ENCODE results near the gene CAB39.

Gene CAB39

DNA sequence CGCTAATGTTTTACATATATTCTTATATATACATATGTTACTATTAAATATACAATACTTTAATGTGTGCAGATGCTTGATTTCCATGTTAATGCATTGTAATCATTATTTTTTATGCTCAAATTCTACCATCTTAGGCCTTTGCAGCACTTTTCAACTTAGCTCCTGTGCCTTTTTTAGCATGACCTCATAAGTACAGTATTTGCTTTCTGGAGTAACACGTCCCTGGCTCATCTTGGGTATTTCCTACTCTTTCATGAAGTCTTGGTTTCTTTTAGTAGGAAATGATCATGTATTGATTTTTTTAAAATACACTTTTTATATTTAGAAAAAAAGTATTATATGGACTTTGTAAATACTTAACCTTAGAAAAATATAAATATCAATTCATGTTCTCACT, 36.5 kb downstream of the CAB39 start:
- no peak for DNase-seq (ENCODE audit: low read depth in 2 of 3, low spot score in 2 of 3)

DNA sequence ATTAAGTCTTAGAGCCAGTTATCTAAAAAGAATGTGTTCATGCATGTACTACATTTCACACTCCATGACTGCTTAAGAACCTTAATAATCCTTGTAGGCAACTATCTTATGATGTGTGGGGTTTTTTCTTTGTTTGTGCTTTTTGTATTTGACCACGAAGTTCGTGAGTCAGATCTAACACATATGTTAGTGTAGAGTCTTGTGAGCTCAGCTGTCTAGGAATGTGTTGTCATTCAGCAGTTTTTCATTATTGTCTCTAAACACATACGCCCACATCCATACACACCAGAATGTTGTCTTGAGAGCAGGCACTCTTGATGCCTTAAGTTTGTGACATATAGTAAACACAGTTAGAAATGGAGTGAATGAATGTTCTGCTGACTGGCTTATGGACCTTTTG, 38.4 kb downstream of the CAB39 start:
- no peak for DNase-seq (ENCODE audit: low read depth in 2 of 3, low spot score in 2 of 3)

DNA sequence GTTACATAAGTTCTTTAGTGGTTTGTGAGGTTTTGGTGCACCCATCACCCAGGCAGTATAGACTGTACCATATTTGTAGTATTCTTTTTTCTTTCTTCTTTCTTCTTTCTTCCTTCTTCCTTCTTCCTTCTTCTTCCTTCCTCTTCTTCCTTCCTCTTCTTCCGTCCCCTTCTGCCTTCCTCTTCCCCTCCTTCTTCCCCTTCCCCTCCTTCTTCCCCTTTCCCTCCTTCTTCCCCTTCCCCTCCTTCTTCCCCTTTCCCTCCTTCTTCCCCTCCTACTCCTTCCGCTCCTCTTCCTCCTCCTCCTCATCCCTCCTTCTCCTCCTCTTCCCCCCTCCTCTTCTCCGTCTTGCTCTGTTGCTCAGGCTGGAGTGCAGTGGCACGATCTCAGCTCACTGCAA, 41.6 kb downstream of the CAB39 start:
- no peak for DNase-seq (ENCODE audit: low read depth in 2 of 3, low spot score in 2 of 3)

GRCh38 chr2:230757476-230757875, 44.8 kb downstream of the CAB39 start:
- no peak for DNase-seq (ENCODE audit: low read depth in 2 of 3, low spot score in 2 of 3)

GRCh38 chr2:230758566-230759480, 46.2 kb downstream of the CAB39 start:
- no peak for DNase-seq (ENCODE audit: low read depth in 2 of 3, low spot score in 2 of 3)

GRCh38 chr2:230759481-230760167, 47.0 kb downstream of the CAB39 start:
- DNase-seq (ENCODE audit: low read depth in 2 of 3, low spot score in 2 of 3): no peak

- DNase-seq (ENCODE audit: low read depth in 2 of 3, low spot score in 2 of 3): no peak
Measured at GRCh38 chr2:230761704-230762103, 49.1 kb downstream of the CAB39 start.

DNA sequence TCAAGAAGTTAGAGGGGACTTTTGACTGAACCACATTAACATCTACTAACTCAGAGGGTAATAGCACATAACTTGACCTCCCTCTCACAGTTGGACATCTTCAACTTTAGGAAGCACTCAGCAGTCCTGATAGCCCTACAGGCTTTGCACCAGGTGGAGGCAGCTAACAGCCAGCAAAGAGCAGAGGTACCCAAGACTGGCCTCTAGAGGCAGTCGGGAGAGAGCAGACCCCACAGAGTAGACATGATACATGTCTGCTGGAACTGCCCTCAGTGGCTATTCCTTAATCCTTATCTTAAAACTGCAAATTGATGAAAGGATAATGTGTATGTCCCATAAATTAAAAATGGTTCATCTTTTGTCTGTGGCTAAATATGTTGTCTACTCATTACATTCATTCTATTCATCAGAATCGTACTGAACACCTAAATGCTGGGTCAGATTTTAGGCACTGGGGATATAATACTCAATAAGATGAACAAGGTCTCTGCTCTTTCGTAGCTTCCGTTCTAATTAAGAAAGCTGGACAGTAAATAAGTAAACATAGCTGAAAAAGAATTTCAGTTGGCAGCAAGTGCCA, 49.8 kb downstream of the CAB39 start:
- no peak for DNase-seq (ENCODE audit: low read depth in 2 of 3, low spot score in 2 of 3)

DNA sequence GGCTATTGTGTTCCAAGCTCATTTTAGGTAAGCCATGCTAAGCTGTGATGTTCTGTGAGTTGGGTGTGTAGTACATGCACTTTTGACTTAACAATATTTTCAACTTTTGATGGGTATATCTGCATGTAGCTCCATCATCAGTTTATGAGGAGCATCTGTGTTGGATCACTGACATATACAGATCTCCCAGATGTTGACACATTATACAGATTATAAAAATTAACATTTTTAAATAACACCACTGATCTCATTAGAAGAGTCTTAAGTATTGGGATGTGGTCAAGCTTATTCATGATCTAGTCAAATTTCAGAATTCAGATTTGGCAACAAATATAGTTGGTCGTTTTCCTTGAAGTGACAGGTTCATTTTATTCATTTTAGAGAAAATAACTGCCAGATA, 51.7 kb downstream of the CAB39 start:
- DNase-seq (ENCODE audit: low read depth in 2 of 3, low spot score in 2 of 3): no peak

- DNase-seq (ENCODE audit: low read depth in 2 of 3, low spot score in 2 of 3): no peak
Measured at GRCh38 chr2:230765611-230766300, 53.1 kb downstream of the CAB39 start.

GRCh38 chr2:230767862-230768388, 55.3 kb downstream of the CAB39 start:
- no peak for DNase-seq (ENCODE audit: low read depth in 2 of 3, low spot score in 2 of 3)

DNA sequence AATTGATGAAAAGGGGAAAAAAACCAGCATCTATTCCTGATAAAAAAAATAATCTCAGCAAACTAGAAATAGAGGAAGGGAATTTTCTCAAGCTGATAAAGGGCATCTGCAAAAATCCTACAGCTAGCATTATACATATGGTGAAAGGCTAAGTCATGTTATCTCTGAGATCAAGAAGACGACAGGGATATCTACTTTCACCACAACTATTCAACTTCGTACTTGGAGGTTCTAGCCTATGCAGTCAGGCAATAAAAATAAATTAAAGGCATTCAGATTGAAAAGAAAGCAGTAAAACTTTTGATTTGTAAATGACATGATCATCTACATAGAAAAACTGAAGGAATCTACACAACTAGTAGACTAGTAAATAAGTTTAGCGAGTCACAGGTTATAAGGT, 58.2 kb downstream of the CAB39 start:
- DNase-seq (ENCODE audit: low read depth in 2 of 3, low spot score in 2 of 3): no peak

GRCh38 chr2:230772156-230772555, 59.5 kb downstream of the CAB39 start:
- no peak for DNase-seq (ENCODE audit: low read depth in 2 of 3, low spot score in 2 of 3)

DNA sequence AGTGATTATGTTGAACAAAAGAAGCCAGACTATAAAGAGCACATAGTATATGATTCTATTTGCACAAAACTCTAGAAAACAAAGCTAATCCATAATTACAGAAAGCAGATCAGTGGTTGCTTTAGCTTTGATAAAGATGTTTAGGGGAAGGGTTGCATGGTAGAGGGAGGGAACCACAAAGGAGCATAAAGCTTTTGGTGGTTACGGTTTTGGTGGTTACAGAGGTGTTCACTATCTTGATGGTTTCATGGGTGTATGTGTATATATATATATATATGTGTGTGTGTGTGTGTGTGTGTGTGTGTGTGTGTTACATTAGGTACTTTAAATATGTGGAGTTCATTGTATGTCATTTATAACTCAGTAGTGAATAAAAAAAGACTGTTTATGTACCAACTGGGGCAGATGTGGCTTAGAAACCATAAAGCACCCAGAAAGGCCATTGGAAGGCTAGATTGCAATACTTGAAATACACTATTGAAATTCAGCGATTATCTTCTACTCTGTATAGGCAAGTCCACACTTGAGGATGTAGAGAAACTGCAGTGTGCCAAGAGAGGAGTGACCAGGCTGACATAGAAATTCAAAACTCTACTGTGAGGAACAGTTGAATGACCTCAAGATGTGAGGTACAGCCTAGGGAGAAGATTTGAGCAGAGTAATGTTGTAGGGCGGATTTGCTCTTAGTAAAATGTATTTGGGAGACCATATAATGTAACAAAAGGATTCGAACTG, 60.6 kb downstream of the CAB39 start:
- no peak for DNase-seq (ENCODE audit: low read depth in 2 of 3, low spot score in 2 of 3)

- DNase-seq (ENCODE audit: low read depth in 2 of 3, low spot score in 2 of 3): no peak
Measured at GRCh38 chr2:230774348-230774951, 61.8 kb downstream of the CAB39 start.

DNA sequence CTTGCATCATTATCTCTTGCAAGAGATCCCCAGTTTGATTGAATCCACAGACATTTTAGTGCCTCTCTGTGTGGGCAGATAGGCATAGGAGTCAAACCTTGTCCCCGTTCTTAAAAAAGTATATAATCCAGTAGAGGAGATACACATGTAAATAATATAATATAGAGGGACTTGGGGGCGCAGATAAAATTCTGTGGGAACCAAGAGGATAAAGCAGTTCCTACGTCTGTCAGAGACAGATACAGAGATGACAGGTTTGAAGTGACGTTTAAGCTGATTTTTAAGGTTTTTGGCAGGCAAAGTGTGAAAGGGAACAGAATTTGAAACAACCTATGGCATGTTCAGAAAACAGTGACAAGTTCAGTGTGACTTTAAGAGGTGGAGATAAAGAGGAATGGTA, 63.1 kb downstream of the CAB39 start:
- DNase-seq (ENCODE audit: low read depth in 2 of 3, low spot score in 2 of 3): no peak

DNA sequence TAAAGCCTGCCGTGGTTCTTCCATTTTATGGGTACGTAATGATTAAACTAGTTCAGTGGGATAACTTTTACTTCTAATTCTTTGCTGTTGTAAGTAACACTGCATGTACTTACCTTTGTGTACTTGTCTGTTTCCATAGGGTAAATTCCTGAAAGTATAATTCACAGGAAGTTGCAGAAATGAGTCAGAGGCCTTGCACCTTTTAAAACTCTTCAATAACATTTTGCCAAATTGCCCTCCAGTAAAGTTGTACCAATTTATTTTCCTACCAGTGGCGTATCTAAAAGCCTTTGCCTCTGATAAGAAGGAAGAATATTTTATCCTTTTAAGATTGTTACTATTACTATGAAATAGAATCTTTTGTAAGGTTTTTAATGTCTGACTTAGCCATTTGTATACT, 65.1 kb downstream of the CAB39 start:
- no peak for DNase-seq (ENCODE audit: low read depth in 2 of 3, low spot score in 2 of 3)

GRCh38 chr2:230778350-230779063, 65.9 kb downstream of the CAB39 start:
- no peak for DNase-seq (ENCODE audit: low read depth in 2 of 3, low spot score in 2 of 3)

DNA sequence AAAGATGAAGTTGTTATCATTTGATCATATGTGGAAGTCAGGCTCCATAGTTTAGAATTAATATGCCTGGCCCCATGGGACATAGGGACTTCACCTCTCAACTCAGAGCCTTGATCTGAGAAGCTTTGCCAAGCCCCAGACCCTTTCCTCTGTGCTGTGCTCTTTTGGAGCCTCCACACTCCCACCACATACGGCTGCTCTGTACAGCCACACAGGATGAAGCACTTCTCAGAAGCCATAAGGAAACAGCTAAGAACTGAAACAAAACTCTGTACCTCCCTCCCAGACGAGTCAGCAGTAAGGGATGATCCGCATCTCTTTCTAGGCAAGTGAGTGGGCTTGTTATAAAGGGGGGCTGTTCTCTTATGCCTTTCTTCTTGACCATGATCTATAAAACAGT, 66.5 kb downstream of the CAB39 start:
- no peak for DNase-seq (ENCODE audit: low read depth in 2 of 3, low spot score in 2 of 3)

GRCh38 chr2:230779607-230780006, 67.0 kb downstream of the CAB39 start:
- DNase-seq (ENCODE audit: low read depth in 2 of 3, low spot score in 2 of 3): no peak

Measured in activated CD8-positive, alpha-beta memory T cell treated with anti-CD3 and anti-CD28 coated beads for 48 hours (primary cell).